ENCODE data around the gene BACH2.

BACH2 gene

DNA sequence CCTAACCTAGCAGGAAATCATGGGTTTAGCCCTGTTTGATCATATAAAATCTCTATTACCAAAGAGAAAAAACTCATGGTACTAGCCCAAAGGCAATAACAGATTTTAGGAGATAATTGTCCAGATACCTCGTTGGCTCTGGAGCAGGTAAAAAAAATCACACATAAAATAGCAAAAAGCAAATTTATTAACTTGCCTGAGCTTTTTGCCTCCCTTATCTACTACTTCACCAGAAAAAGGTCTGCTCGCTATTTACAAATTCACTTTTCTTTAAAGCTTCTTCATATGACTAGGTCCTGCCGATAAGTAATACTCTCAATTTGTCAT is 320.0 kb downstream of the BACH2 start:
- no peak for TF ChIP-seq FOXP2 (optimal IDR thresholded peaks at IDR 0.05; ENCODE audit: borderline replicate concordance, extremely low read depth, extremely low read length, insufficient read depth)
- no peak for TF ChIP-seq TAF1 (IDR thresholded peaks at IDR 0.05; ENCODE audit: borderline replicate concordance, insufficient read depth, low read length)
- TF ChIP-seq SIN3A (IDR thresholded peaks at IDR 0.05; ENCODE audit: borderline replicate concordance, insufficient read depth, low read length) = no peak

DNA sequence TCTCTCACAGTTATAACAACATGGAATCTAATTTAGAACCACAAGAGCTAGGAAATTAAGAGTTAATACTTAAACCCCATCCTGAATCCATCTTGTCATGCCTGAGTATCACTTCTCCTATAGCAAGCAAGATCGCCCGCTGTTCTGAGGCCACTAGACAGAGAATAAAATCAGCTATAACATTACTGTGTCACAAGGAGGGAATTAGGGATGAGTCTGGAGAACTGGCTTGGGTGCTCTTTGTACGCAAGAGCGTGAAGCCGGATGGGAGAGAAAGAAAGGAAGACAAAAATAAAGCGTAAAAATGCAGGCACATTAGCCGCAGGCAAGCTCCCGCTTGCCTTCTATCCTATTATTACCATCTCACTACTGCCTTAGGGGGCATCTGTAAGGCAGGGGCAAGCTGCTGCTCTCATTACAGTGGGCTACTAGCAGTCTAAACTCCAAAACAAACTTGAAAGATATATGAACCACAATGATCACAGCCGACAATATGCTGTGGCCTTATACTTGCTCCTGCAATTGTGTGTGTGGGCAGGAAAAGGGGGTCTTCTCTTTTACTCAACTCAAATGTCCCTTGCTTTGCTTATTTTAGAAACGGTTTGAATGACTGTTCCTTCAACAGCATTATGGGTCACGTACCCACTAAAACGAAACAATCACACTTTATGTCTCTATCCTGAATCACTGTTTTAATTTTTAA is 320.5 kb downstream of the BACH2 start:
- TF ChIP-seq, protein P1, sequence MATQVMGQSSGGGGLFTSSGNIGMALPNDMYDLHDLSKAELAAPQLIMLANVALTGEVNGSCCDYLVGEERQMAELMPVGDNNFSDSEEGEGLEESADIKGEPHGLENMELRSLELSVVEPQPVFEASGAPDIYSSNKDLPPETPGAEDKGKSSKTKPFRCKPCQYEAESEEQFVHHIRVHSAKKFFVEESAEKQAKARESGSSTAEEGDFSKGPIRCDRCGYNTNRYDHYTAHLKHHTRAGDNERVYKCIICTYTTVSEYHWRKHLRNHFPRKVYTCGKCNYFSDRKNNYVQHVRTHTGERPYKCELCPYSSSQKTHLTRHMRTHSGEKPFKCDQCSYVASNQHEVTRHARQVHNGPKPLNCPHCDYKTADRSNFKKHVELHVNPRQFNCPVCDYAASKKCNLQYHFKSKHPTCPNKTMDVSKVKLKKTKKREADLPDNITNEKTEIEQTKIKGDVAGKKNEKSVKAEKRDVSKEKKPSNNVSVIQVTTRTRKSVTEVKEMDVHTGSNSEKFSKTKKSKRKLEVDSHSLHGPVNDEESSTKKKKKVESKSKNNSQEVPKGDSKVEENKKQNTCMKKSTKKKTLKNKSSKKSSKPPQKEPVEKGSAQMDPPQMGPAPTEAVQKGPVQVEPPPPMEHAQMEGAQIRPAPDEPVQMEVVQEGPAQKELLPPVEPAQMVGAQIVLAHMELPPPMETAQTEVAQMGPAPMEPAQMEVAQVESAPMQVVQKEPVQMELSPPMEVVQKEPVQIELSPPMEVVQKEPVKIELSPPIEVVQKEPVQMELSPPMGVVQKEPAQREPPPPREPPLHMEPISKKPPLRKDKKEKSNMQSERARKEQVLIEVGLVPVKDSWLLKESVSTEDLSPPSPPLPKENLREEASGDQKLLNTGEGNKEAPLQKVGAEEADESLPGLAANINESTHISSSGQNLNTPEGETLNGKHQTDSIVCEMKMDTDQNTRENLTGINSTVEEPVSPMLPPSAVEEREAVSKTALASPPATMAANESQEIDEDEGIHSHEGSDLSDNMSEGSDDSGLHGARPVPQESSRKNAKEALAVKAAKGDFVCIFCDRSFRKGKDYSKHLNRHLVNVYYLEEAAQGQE (IDR thresholded peaks at IDR 0.05; ENCODE audit: insufficient read depth in 1 of 2, low read depth in 2 of 2, low read length in 2 of 2) = no peak
- TF ChIP-seq SIN3A (IDR thresholded peaks at IDR 0.05; ENCODE audit: borderline replicate concordance, insufficient read depth, low read length) = no peak
- no peak for TF ChIP-seq FOXP2 (optimal IDR thresholded peaks at IDR 0.05; ENCODE audit: borderline replicate concordance, extremely low read depth, extremely low read length, insufficient read depth)
- TF ChIP-seq TAF1 (IDR thresholded peaks at IDR 0.05; ENCODE audit: borderline replicate concordance, insufficient read depth, low read length) = no peak
- TF ChIP-seq POLR2AphosphoS5 (IDR thresholded peaks at IDR 0.05; ENCODE audit: low read depth, low read length) = no peak

DNA sequence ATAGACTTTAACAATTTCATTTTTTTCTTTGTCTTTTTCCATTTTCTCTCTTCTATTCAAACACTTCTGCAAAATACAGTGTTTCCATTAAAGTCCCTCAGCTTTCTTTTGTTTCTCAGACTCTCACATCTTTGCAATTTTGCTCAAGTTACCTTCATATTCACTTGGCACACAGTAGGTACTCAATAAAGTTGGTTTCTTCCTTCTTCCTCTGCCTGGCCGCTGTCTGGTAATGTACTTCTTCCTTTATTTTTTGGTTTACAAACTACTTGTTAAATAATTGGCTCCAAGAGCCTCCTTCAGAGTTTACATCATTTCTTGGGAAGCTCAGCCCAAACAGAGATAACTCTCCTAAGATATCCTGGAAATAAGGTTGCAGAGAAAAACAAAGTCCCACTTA is 321.3 kb downstream of the BACH2 start:
- TF ChIP-seq FOXP2 (optimal IDR thresholded peaks at IDR 0.05; ENCODE audit: borderline replicate concordance, extremely low read depth, extremely low read length, insufficient read depth) (no peak), POLR2AphosphoS5 (IDR thresholded peaks at IDR 0.05; ENCODE audit: low read depth, low read length) (no peak)
- TF ChIP-seq, protein P1 (IDR thresholded peaks at IDR 0.05; ENCODE audit: insufficient read depth in 1 of 2, low read depth in 2 of 2, low read length in 2 of 2) = no peak

DNA sequence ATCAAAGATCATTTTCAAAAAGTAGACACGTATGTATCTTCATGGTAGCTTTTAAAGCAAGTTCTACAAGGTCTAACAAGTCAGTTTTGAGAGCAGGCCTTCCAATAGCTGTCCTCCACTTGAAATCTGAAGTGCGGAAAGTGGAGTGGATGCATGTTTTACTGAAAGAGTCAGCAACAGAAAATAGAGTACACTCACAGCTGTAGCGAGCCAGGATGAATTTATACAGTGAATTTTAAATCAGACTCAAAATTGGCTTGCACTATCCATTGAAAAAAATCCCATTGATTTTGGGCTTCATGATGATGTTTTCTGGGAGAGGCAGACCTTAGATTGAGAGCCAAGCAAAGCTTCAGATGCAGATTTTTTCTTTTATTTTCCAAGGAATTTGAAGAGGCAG is 321.8 kb downstream of the BACH2 start:
- TF ChIP-seq, protein P1 (IDR thresholded peaks at IDR 0.05; ENCODE audit: insufficient read depth in 1 of 2, low read depth in 2 of 2, low read length in 2 of 2) = no peak
- TF ChIP-seq POLR2AphosphoS5 (IDR thresholded peaks at IDR 0.05; ENCODE audit: low read depth, low read length) (no peak), SIN3A (IDR thresholded peaks at IDR 0.05; ENCODE audit: borderline replicate concordance, insufficient read depth, low read length) (no peak), FOXP2 (optimal IDR thresholded peaks at IDR 0.05; ENCODE audit: borderline replicate concordance, extremely low read depth, extremely low read length, insufficient read depth) (no peak), TAF1 (IDR thresholded peaks at IDR 0.05; ENCODE audit: borderline replicate concordance, insufficient read depth, low read length) (no peak)

DNA sequence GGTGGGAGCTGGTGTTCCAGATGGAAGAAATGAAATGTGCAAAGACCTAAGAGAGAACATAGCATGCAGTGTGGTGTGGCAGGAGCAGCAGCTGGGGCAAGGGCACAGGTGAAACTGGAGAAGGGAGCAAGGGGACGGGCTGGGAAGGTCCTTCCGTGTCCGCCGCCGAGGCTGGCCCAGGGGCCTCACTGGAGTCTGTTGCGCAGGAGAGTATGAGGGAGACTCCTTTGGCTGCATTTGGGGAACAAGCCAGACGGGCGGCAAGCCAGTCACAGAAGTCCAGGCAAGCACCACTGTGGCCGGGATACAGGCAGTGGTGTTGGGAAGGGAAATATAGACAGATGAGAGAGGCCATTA is 324.6 kb downstream of the BACH2 start:
- TF ChIP-seq FOXP2 (optimal IDR thresholded peaks at IDR 0.05; ENCODE audit: borderline replicate concordance, extremely low read depth, extremely low read length, insufficient read depth) (no peak), SIN3A (IDR thresholded peaks at IDR 0.05; ENCODE audit: borderline replicate concordance, insufficient read depth, low read length) (no peak), TAF1 (IDR thresholded peaks at IDR 0.05; ENCODE audit: borderline replicate concordance, insufficient read depth, low read length) (no peak), POLR2AphosphoS5 (IDR thresholded peaks at IDR 0.05; ENCODE audit: low read depth, low read length) (no peak)
- TF ChIP-seq, protein P1 (IDR thresholded peaks at IDR 0.05; ENCODE audit: insufficient read depth in 1 of 2, low read depth in 2 of 2, low read length in 2 of 2) = no peak

All from PFSK-1 (cell line).